ENCODE data around the gene TNK2. TPM values are rescaled to one million over a fixed set of nuclear protein-coding genes. Genes with fewer than 3 reads are reported as not detected.
"Not testable (repeated sequence)": the region's sequence is repeated elsewhere in the genome, so short reads cannot be mapped to it uniquely, and the experiment has no call there.

Gene TNK2
- total and polyA plus RNA-seq, 2 experiments from 2014 or later, result 26.1 to 95.3 TPM

DNA sequence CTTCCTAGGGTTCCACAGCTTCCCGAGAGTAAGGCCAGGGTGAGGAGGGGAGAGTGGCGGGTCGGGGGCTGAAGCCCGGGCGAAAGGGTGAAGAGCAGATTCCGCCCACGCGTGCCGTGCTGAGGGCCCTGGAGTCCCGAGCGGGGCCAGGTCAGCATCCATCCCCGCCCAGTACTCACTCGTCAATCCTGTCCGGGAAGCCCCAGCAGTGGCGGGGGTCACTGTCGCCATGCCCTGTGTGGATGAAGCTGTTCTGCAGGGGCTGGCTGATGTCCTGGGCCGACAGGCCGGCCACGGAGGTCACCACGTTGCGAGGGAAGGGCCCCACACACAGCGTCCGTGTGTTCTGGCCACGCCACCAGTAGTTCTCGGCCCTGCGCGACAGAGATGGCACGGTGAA is 36.3 kb downstream of the TNK2 start:
- H3K36me3 ChIP-seq, result peaks cover 33% of the 10 kb centered on the region
- no peak for DNase-seq (ENCODE audit: low read depth in 1 of 2, low spot score in 1 of 2)

DNA sequence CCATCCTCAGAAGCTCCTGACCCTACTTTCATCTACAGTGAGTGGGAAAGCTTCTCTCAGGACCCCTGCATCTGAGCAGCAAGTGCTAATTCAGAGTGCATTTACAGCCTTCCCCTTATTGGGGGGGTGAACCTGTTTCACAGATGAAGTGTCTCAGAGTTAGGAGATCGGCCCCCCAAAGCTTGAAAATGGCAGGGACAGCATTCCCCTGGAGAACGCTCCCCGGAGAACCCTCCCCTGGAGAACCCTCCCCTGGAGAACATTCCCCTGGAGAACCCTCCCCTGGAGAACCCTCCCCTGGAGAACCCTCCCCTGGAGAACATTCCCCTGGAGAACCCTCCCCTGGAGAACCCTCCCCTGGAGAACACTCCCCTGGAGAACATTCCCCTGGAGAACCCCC is 36.7 kb downstream of the TNK2 start:
- not testable (repeated sequence) for H3K27ac ChIP-seq; H3K4me1 ChIP-seq (ENCODE audit: low read depth); H3K27me3 ChIP-seq; H3K9me3 ChIP-seq (ENCODE audit: low read depth); H3K4me3 ChIP-seq; DNase-seq (ENCODE audit: low read depth in 1 of 2, low spot score in 1 of 2)
- H3K36me3 ChIP-seq, result peaks cover 35% of the 10 kb centered on the region

More for the DNA sequence above, 36.3 kb downstream of the TNK2 start:
- Histone ChIP-seq H3K4me1 (ENCODE audit: low read depth) (no peaks in the 10 kb centered on the region), H3K27ac (no peak overlapping the region), H3K4me3 (no peak overlapping the region), H3K27me3 (no peaks in the 10 kb centered on the region), H3K9me3 (ENCODE audit: low read depth) (no peaks in the 10 kb centered on the region)
- TF ChIP-seq, protein P1, sequence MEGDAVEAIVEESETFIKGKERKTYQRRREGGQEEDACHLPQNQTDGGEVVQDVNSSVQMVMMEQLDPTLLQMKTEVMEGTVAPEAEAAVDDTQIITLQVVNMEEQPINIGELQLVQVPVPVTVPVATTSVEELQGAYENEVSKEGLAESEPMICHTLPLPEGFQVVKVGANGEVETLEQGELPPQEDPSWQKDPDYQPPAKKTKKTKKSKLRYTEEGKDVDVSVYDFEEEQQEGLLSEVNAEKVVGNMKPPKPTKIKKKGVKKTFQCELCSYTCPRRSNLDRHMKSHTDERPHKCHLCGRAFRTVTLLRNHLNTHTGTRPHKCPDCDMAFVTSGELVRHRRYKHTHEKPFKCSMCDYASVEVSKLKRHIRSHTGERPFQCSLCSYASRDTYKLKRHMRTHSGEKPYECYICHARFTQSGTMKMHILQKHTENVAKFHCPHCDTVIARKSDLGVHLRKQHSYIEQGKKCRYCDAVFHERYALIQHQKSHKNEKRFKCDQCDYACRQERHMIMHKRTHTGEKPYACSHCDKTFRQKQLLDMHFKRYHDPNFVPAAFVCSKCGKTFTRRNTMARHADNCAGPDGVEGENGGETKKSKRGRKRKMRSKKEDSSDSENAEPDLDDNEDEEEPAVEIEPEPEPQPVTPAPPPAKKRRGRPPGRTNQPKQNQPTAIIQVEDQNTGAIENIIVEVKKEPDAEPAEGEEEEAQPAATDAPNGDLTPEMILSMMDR (IDR thresholded peaks at IDR 0.05; ENCODE audit: low read depth, low read length), result no peak

DNA sequence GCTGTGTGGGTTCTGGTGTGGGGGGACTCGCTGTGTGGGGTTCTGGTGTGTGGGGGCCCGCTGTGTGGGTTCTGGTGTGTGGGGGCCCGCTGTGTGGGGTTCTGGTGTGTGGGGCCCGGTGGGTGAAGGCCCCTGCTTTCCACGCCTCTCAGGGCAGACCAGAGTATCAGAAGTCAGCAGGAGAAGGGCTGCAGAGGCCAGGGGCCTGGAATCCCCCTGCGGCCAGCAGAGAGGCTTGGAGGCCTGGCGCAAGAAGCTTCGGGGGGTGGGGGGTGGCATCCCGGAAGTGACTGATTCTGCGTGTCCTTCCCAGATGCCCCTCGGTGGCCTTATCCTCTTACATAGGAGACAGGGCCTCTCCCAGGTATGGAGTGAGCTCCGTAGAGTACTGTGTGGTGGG is 37.4 kb downstream of the TNK2 start:
- no peaks in the 10 kb centered on the region for H3K4me1 ChIP-seq (ENCODE audit: low read depth)
- TF ChIP-seq, protein P1 (IDR thresholded peaks at IDR 0.05; ENCODE audit: low read depth, low read length), result no peak
- DNase-seq (ENCODE audit: low read depth in 1 of 2, low spot score in 1 of 2), result no peak
- H3K4me3 ChIP-seq, result no peak overlapping the region
- no peaks in the 10 kb centered on the region for H3K9me3 ChIP-seq (ENCODE audit: low read depth)
- no peaks in the 10 kb centered on the region for H3K27me3 ChIP-seq
- no peak overlapping the region for H3K27ac ChIP-seq
- H3K36me3 ChIP-seq, result peaks cover 31% of the 10 kb centered on the region

DNA sequence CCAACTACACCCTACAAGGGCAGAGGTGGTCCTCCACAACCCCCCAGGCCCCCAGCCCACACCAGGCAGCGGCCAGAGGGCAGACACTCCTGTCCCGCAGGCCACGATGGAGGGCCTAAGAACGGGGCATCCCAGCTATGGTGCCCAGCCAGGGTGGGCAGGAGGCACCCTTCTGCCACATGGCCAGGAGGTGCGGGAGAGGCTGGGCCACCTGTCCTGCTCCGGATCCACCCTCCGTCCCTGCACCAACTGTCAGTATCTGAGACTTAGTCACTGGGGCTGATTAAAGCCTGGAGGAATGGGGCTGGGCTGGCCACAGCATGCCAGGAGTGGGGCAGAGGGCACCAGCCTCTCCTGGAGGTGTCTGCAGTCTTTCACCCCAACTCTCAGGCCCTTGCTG is 37.9 kb downstream of the TNK2 start:
- TF ChIP-seq, protein P1 (IDR thresholded peaks at IDR 0.05; ENCODE audit: low read depth, low read length), result no peak
- Histone ChIP-seq H3K27me3 (no peaks in the 10 kb centered on the region), H3K27ac (no peak overlapping the region), H3K9me3 (ENCODE audit: low read depth) (no peaks in the 10 kb centered on the region), H3K36me3 (peaks cover 31% of the 10 kb centered on the region), H3K4me1 (ENCODE audit: low read depth) (no peaks in the 10 kb centered on the region), H3K4me3 (no peak overlapping the region)
- no peak for DNase-seq (ENCODE audit: low read depth in 1 of 2, low spot score in 1 of 2)

DNA sequence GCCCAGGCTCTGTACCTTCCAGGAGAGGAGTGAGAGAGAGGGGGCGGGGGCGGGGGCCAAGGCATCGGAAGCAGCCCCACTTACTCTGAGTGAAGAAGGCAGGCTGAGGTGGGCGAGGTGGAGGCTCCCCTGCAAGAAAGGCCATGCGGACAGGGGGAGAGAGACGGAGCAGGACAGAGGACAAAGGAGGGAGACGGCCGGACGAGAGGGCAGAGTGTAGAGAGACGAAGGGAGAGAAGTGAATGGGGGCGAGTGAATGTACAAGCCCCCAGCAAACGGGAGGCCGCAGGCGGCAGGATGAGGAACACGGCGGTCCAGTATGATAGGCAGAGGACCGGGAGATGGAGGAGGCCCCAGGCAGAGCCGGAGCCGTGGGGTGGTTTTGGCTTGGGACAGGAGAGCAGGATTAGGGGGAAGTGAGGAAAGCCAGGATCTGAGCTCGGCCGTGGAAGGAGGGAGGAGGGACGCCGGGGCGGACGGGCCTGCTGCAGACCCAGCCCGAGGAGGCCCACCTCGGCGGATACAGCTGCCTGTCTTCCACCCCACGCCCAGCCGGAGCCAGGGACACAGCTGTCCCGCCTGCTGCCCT is 38.8 kb downstream of the TNK2 start:
- Histone ChIP-seq H3K9me3 (ENCODE audit: low read depth) (no peaks in the 10 kb centered on the region), H3K27ac (peak overlapping the region; percentile 57), H3K4me1 (ENCODE audit: low read depth) (no peaks in the 10 kb centered on the region), H3K36me3 (peaks cover 31% of the 10 kb centered on the region), H3K4me3 (no peak overlapping the region), H3K27me3 (no peaks in the 10 kb centered on the region)
- TF ChIP-seq, protein P1 (IDR thresholded peaks at IDR 0.05; ENCODE audit: low read depth, low read length), result no peak
- no peak for DNase-seq (ENCODE audit: low read depth in 1 of 2, low spot score in 1 of 2)

DNA sequence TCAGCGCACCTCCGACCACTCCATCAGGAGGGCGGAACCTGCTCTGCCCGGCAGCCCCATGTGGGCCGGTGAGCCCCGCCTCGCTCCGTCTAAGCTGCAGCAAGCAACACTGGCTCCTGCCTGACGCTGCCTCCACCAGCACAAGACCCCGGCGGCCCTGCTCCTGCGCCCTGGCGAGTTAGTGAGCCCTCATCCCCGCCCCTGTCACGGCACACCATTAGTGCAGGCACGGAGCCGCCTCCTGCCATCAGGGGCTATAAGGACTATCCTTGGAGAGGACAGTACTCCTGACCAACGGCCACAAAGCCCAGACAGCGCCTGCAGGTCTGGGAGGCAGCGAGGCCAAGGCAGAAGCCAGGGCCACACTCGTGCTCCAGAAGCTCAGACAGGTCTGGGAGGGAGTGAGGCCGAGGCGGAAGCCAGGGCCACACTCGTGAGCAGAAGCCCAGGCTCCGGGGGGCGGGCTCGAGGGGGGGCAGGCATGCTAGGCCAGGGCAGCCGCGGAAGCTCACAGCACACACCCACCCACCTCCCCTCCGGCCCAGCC is 39.4 kb downstream of the TNK2 start:
- Histone ChIP-seq H3K27ac (peak overlapping the region; percentile 57), H3K9me3 (ENCODE audit: low read depth) (no peaks in the 10 kb centered on the region), H3K36me3 (peaks cover 31% of the 10 kb centered on the region), H3K4me1 (ENCODE audit: low read depth) (no peaks in the 10 kb centered on the region), H3K4me3 (no peak overlapping the region), H3K27me3 (no peaks in the 10 kb centered on the region)
- TF ChIP-seq, protein P1 (IDR thresholded peaks at IDR 0.05; ENCODE audit: low read depth, low read length), result no peak
- no peak for DNase-seq (ENCODE audit: low read depth in 1 of 2, low spot score in 1 of 2)
